ENCODE measurements around the gene CNOT1.

CNOT1 gene

GRCh38 chr16:58515125-58515870 is 114.3 kb downstream of the CNOT1 start, which contains the start of gene SETD6:
Gene SETD6 (plus strand): TSS chr16:58515517. CDS start chr16:58515538, 21 bp downstream.
- peak; percentile 71 for DNase-seq

- no peak for DNase-seq
These were observed 115.8 kb downstream of the CNOT1 start for GRCh38 chr16:58513874-58514273.

GRCh38 chr16:58511933-58512815 is 117.5 kb downstream of the CNOT1 start:
- DNase-seq, result peak; percentile 21

- DNase-seq, result no peak
These were observed 118.6 kb downstream of the CNOT1 start for GRCh38 chr16:58510776-58511628.

GRCh38 chr16:58510097-58510775 is 119.4 kb downstream of the CNOT1 start:
- no peak for DNase-seq

- DNase-seq, result no peak
These were observed 120.2 kb downstream of the CNOT1 start for GRCh38 chr16:58509256-58510096.

- DNase-seq, result no peak
These were observed 120.9 kb downstream of the CNOT1 start for GRCh38 chr16:58508671-58509251.

GRCh38 chr16:58507963-58508670 is 121.5 kb downstream of the CNOT1 start:
- no peak for DNase-seq

GRCh38 chr16:58507195-58507962 is 122.2 kb downstream of the CNOT1 start:
- no peak for DNase-seq

- DNase-seq, result no peak
These were observed 123.1 kb downstream of the CNOT1 start for GRCh38 chr16:58506241-58507194.

GRCh38 chr16:58503863-58504688 is 125.5 kb downstream of the CNOT1 start:
- DNase-seq, result no peak

GRCh38 chr16:58503166-58503862 is 126.3 kb downstream of the CNOT1 start:
- DNase-seq, result no peak

GRCh38 chr16:58502217-58502921 is 127.3 kb downstream of the CNOT1 start:
- DNase-seq, result no peak

- peak; percentile 34 for DNase-seq
These were observed 128.1 kb downstream of the CNOT1 start for GRCh38 chr16:58501242-58502131.
